ENCODE data around the gene MAP1B. TPM values are rescaled to one million over a fixed set of nuclear protein-coding genes. Genes with fewer than 3 reads are reported as not detected.

The MAP1B gene
- total RNA-seq, 1 donor from 2014 or later: 218 TPM

GRCh38 chr5:72179816-72180440 lies 72.7 kb downstream of the MAP1B start:
- intact Hi-C loops (cut with DNase I): no loop called here
- ATAC-seq: peak; percentile 41

GRCh38 chr5:72180925-72181324 lies 73.7 kb downstream of the MAP1B start:
- intact Hi-C loops (cut with DNase I): no loop called here
- DNase-seq (ENCODE audit: low spot score): no peak
- no peak for ATAC-seq

More at GRCh38 chr5:72179816-72180440, 72.7 kb downstream of the MAP1B start:
- DNase-seq (ENCODE audit: low spot score): no peak

- ATAC-seq (no peak), DNase-seq (ENCODE audit: low spot score) (no peak)
- intact Hi-C loops (cut with DNase I): no loop called here
These were observed 75.4 kb downstream of the MAP1B start for GRCh38 chr5:72182686-72183085.

GRCh38 chr5:72183101-72183520 lies 75.8 kb downstream of the MAP1B start:
- DNase-seq (ENCODE audit: low spot score) (no peak), ATAC-seq (no peak)
- intact Hi-C loops (cut with DNase I): no loop called here

- intact Hi-C loops (cut with DNase I): no loop called here
- ATAC-seq (no peak), DNase-seq (ENCODE audit: low spot score) (no peak)
These were observed 77.1 kb downstream of the MAP1B start for GRCh38 chr5:72184408-72184807.

GRCh38 chr5:72185496-72186329 lies 78.4 kb downstream of the MAP1B start:
- peak; percentile 84 for ATAC-seq
- DNase-seq (ENCODE audit: low spot score): no peak
- intact Hi-C loops (cut with DNase I): no loop called here

- intact Hi-C loops (cut with DNase I): no loop called here
- peak; percentile 16 for ATAC-seq
- DNase-seq (ENCODE audit: low spot score): no peak
These were observed 80.3 kb downstream of the MAP1B start for GRCh38 chr5:72187388-72188075.

GRCh38 chr5:72188166-72188565 lies 80.9 kb downstream of the MAP1B start:
- DNase-seq (ENCODE audit: low spot score) (no peak), ATAC-seq (no peak)
- intact Hi-C loops (cut with DNase I): no loop called here

GRCh38 chr5:72189146-72189545 lies 81.9 kb downstream of the MAP1B start:
- ATAC-seq: peak; percentile 80
- no peak for DNase-seq (ENCODE audit: low spot score)
- intact Hi-C loops (cut with DNase I): no loop called here

GRCh38 chr5:72191404-72191803 lies 84.1 kb downstream of the MAP1B start:
- no peak for DNase-seq (ENCODE audit: low spot score)
- no peak for ATAC-seq
- intact Hi-C loops (cut with DNase I): no loop called here

GRCh38 chr5:72194846-72195245 lies 87.6 kb downstream of the MAP1B start:
- intact Hi-C loops (cut with DNase I): no loop called here
- no peak for ATAC-seq

GRCh38 chr5:72195581-72195980 lies 88.3 kb downstream of the MAP1B start:
- ATAC-seq (no peak), DNase-seq (ENCODE audit: low spot score) (no peak)
- intact Hi-C loops (cut with DNase I): no loop called here

More at GRCh38 chr5:72194846-72195245, 87.6 kb downstream of the MAP1B start:
- DNase-seq (ENCODE audit: low spot score): no peak

GRCh38 chr5:72197393-72197792 lies 90.1 kb downstream of the MAP1B start:
- intact Hi-C loops (cut with DNase I): no loop called here
- ATAC-seq (peak; percentile 54), DNase-seq (ENCODE audit: low spot score) (no peak)

GRCh38 chr5:72199681-72200080 lies 92.4 kb downstream of the MAP1B start:
- intact Hi-C loops (cut with DNase I): no loop called here
- DNase-seq (ENCODE audit: low spot score) (no peak), ATAC-seq (no peak)

- ATAC-seq: no peak
- DNase-seq (ENCODE audit: low spot score): no peak
- intact Hi-C loops (cut with DNase I): no loop called here
These were observed 95.1 kb downstream of the MAP1B start for GRCh38 chr5:72202331-72202825.

GRCh38 chr5:72203251-72203845 lies 96.1 kb downstream of the MAP1B start:
- ATAC-seq (no peak), DNase-seq (ENCODE audit: low spot score) (no peak)
- intact Hi-C loops (cut with DNase I): no loop called here

GRCh38 chr5:72204946-72205345 lies 97.7 kb downstream of the MAP1B start:
- DNase-seq (ENCODE audit: low spot score) (no peak), ATAC-seq (no peak)
- intact Hi-C loops (cut with DNase I): no loop called here

GRCh38 chr5:72205431-72206009 lies 98.2 kb downstream of the MAP1B start:
- ATAC-seq (no peak), DNase-seq (ENCODE audit: low spot score) (no peak)
- intact Hi-C loops (cut with DNase I): no loop called here

GRCh38 chr5:72206160-72206559 lies 98.9 kb downstream of the MAP1B start:
- ATAC-seq: no peak

More at GRCh38 chr5:72206160-72206559, 98.9 kb downstream of the MAP1B start:
- DNase-seq (ENCODE audit: low spot score): no peak
- intact Hi-C loops (cut with DNase I): no loop called here
